AG04450 (cell line): Measurements from ENCODE around the gene TTR. TPM values are rescaled to one million over a fixed set of nuclear protein-coding genes. Genes with fewer than 3 reads are reported as not detected.

Source experiments
- CTCF ChIA-PET: fragments of 300-600, 350-600 bp; formaldehyde crosslinking; extraction: SDS; loops from one replicate; lab custom pipeline; 2022; ENCODE audit warnings: antibody characterized with exemption, inconsistent platforms; lab: Charles Lee
- POLR2A ChIA-PET: fragments of 350-600 bp; formaldehyde crosslinking; extraction: SDS; loops from one replicate; lab custom pipeline; 2021; ENCODE audit warnings: antibody characterized with exemption, inconsistent platforms; lab: Yijun Ruan, JAX
- DNase-seq: peaks from one replicate; pipeline ENCODE4 v3.0.0-alpha.2; 2011; ENCODE audit warnings: low read depth, low spot score
- H3K27ac ChIP-seq: one replicate; pipeline ENCODE4 v1.5.1; 2012; ENCODE audit warnings: low read depth, low read length, control low read depth
- H3K27me3 ChIP-seq: one replicate; pipeline ENCODE4 v1.6.0; 2012; ENCODE audit warnings: low read length; ENCODE audit not compliant: control insufficient read depth, insufficient read depth
- H3K4me3 ChIP-seq: 2 replicates; pipeline ENCODE4 v1.5.1; 2011; ENCODE audit warnings: mild to moderate bottlenecking, low read depth, low read length, control low read depth
- H3K9me3 ChIP-seq: 2 replicates; pipeline ENCODE4 v1.5.1; 2012; ENCODE audit warnings: low read length; ENCODE audit not compliant: control insufficient read depth, insufficient read depth
- CTCF ChIP-seq: IDR thresholded peaks from 2 replicates; pipeline ENCODE4 v1.5.1; 2011; ENCODE audit warnings: low read depth, low read length, control low read depth, inconsistent platforms
- polyA plus RNA-seq: library from polyadenylated mRNA; depleted of rRNA; stranded (reverse); fragments of >200 nt; gene quantifications from 2 replicates; pipeline ENCODE4 v1.2.3, GENCODE V29; 2011; rRNA removed

Gene TTR
- polyA plus RNA-seq, 1 experiment: not detected

DNA sequence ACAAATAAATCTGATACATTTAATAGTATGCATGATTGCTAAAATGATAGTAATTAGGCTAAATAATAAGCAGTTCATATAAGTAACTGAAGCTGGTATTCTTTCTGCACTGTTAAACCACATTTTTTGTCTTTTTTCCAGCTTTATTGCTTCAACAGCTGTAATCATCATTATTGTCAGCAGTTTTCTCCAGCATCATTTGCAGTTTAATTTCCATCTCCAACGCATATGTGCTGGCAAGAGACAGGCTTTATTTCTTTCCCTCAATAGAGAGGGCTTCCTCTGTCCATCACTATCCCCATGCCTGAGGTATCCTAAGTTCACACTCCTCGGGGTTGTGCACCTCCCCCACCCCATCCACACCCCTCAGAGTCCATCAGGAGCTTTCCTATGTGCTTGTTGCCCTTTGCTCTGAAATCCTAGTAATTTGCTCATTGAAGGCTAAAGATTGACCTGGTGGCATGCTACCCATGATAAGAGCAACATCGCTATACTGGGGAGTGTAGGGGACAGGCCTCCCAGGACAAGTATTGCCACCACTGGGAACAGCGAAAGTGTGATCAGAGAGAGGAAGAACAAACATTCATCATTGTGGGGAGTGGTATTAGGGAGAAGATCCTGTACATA is 55.6 kb downstream of the TTR start:
- Histone ChIP-seq H3K9me3 (no peaks in the 10 kb centered on the region), H3K27ac (no peak overlapping the region), H3K4me3 (no peak overlapping the region), H3K27me3 (no peaks in the 10 kb centered on the region)
- ChIA-PET CTCF (no interaction called here), POLR2A (no interaction called here)
- TF ChIP-seq CTCF: no peak
- DNase-seq: no peak

Other genes with a start within 250 kb of the TTR start
- gene DSG4, start 215.1 kb upstream of the TTR start, polyA plus RNA-seq: not detected in 2 replicates
- not detected in 2 replicates for gene DSG3, start 144.1 kb upstream of the TTR start, polyA plus RNA-seq
- gene DSG2, start 93.7 kb upstream of the TTR start, polyA plus RNA-seq: 0.56 and 0.84 TPM in 2 replicates
- gene B4GALT6, start 92.7 kb downstream of the TTR start, polyA plus RNA-seq: 0.40 and 0.50 TPM in 2 replicates
- gene SLC25A52, start 169.0 kb downstream of the TTR start, polyA plus RNA-seq: not detected in 2 replicates